RWPE1 (cell line): ENCODE results near the gene GNA14.
A peak's percentile ranks its signal among the peaks of the same experiment; 100 is the strongest.
"Not testable (repeated sequence)": the region's sequence is repeated elsewhere in the genome, so short reads cannot be mapped to it uniquely, and the experiment has no call there.

Source experiments
- CTCF ChIA-PET: fragments of 350-600 bp; sonication (Branson Sonifier 250); formaldehyde crosslinking; extraction: SDS; loops from one replicate; lab custom pipeline; 2021; lab: Yijun Ruan, JAX
- POLR2A ChIA-PET: fragments of 400-600 bp; formaldehyde crosslinking; extraction: SDS; loops from one replicate; lab custom pipeline; 2020; ENCODE audit warnings: antibody characterized with exemption; ENCODE audit not compliant: low non-redundant PET; lab: Yijun Ruan, JAX
- DNase-seq: peaks from one replicate; pipeline ENCODE4 v3.0.0; 2012; ENCODE audit warnings: low spot score
- H3K27ac ChIP-seq: fragments of 450-650 bp; 2 replicates; pipeline ENCODE4 v1.5.1; 2017
- CTCF ChIP-seq: fragments of 450-650 bp; conservative IDR thresholded peaks from 2 replicates; pipeline ENCODE4 v1.5.1; 2017; ENCODE audit warnings: low read depth, mild to moderate bottlenecking

GNA14 gene

GRCh38 chr9:77420641-77421040 is 227.5 kb downstream of the GNA14 start:
- CTCF ChIA-PET, result interaction anchor here (0.7 kb wide), 1 partner anchor 38 kb away, joined by 5 read pairs; no protein-coding TSS in a partner anchor
- no peak for DNase-seq

GRCh38 chr9:77418226-77418625 is 229.9 kb downstream of the GNA14 start:
- ChIA-PET POLR2A (no interaction called here), CTCF (interaction anchor here (0.6 to 0.7 kb wide), 2 partner anchors 12 to 24 kb away, joined by 3 to 4 read pairs; no protein-coding TSS in a partner anchor)
- DNase-seq, result no peak
- no peak overlapping the region for H3K27ac ChIP-seq
- TF ChIP-seq CTCF, result no peak

More at GRCh38 chr9:77420641-77421040, 227.5 kb downstream of the GNA14 start:
- no peak overlapping the region for H3K27ac ChIP-seq
- POLR2A ChIA-PET, result no interaction called here
- TF ChIP-seq CTCF, result no peak

- no peak overlapping the region for H3K27ac ChIP-seq
- peak; percentile 23 for DNase-seq
- ChIA-PET POLR2A (no interaction called here), CTCF (interaction anchor here (0.6 to 1.0 kb wide), 5 partner anchors 11 to 161 kb away, joined by 3 to 9 read pairs (median 4); no protein-coding TSS in a partner anchor)
- TF ChIP-seq CTCF, result no peak
These were observed 230.6 kb downstream of the GNA14 start for GRCh38 chr9:77417566-77417965.

- POLR2A ChIA-PET, result interaction anchor here (0.6 kb wide), 1 partner anchor 17 kb away, joined by 3 read pairs; no protein-coding TSS in a partner anchor
These were observed 239.6 kb downstream of the GNA14 start for GRCh38 chr9:77408521-77408920.

GRCh38 chr9:77403239-77403638 is 244.9 kb downstream of the GNA14 start:
- no peak overlapping the region for H3K27ac ChIP-seq
- POLR2A ChIA-PET, result no interaction called here
- CTCF ChIA-PET, result interaction anchor here (0.7 kb wide), 1 partner anchor 712 kb away, joined by 3 read pairs; no protein-coding TSS in a partner anchor
- TF ChIP-seq CTCF, result no peak
- DNase-seq, result no peak

More at GRCh38 chr9:77408521-77408920, 239.6 kb downstream of the GNA14 start:
- DNase-seq, CTCF ChIA-PET, H3K27ac ChIP-seq: not testable (repeated sequence)

GRCh38 chr9:77402286-77402685 is 245.8 kb downstream of the GNA14 start:
- DNase-seq, result no peak
- CTCF ChIA-PET, result interaction anchor here (0.7 kb wide), 1 partner anchor 713 kb away, joined by 3 read pairs; no protein-coding TSS in a partner anchor
- no peak overlapping the region for H3K27ac ChIP-seq
- POLR2A ChIA-PET, result no interaction called here
- TF ChIP-seq CTCF, result no peak

- no peak for DNase-seq
- ChIA-PET CTCF (no interaction called here), POLR2A (no interaction called here)
- H3K27ac ChIP-seq, result no peak overlapping the region
- no peak for TF ChIP-seq CTCF
These were observed 248.2 kb downstream of the GNA14 start for GRCh38 chr9:77399964-77400363.

- DNase-seq, POLR2A ChIA-PET, H3K27ac ChIP-seq: not testable (repeated sequence)
- CTCF ChIA-PET, result interaction anchor here (0.9 to 1.0 kb wide), 2 partner anchors 35 to 59 kb away, joined by 3 to 4 read pairs; no protein-coding TSS in a partner anchor
These were observed 249.5 kb downstream of the GNA14 start for GRCh38 chr9:77398581-77398980.
